HuH-7.5 (cell line): ENCODE results near the gene SLC35C1.

Experiments used
- DNase-seq: peaks from one replicate; pipeline ENCODE4 v3.0.0; 2011; ENCODE audit warnings: low spot score

Gene SLC35C1

DNA sequence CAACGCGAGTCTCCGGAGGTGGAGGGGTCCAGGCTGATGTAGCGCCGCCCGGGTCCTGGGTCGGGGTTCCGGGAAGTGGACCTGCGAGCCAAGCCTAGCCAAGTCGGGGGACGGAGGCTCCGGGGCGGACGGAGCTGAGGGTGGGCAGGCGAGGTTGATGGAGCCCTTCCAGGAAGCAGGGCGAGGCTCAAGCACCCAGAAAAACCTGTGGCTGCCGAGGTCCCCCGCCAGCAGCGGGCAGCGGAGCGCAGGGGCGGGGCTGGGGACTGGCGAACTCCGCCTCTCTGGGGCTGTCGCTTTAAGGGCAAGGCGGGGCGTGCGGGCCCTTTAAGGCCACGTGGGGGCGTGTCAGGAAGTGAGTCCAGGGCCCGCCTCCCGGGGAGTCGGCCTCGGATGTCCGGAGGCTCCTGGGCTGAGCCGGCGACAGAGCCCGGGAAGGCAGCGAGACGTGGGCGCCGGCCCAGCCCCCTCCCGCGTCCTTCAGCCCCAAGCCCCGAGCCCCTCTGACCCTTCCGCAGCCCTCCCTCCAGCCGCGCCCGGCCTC, at the start of gene SLC35C1:
Gene SLC35C1 (plus strand): TSS at position 389 of the 544 bp plus-strand sequence. CDS start 653 bp downstream, outside the sequence.
- peak; percentile 83 for DNase-seq

GRCh38 chr11:45755281-45755859, 49.6 kb upstream of the SLC35C1 start:
- DNase-seq: no peak

GRCh38 chr11:45756384-45757010, 48.5 kb upstream of the SLC35C1 start:
- DNase-seq: no peak

- DNase-seq: no peak
Observed at GRCh38 chr11:45757672-45758071, 47.3 kb upstream of the SLC35C1 start.

DNA sequence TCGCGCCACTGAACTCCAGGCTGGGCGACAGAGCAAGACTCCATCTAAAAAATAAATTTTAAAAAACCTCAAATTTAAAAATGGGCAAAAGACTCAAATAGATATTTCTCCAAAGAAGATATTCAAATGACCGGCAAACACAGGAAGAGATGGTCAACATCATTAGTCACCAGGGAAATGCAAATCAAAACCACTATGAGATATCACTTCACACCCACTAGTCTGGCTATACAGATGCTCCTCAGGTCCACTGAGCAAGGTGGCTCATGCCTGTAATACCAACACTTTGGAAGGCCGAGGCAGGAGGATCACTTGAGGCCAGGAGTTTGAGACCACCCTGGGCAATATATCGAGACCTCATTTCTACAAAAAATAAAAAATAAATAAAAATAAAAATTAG, 43.3 kb upstream of the SLC35C1 start:
- no peak for DNase-seq

DNA sequence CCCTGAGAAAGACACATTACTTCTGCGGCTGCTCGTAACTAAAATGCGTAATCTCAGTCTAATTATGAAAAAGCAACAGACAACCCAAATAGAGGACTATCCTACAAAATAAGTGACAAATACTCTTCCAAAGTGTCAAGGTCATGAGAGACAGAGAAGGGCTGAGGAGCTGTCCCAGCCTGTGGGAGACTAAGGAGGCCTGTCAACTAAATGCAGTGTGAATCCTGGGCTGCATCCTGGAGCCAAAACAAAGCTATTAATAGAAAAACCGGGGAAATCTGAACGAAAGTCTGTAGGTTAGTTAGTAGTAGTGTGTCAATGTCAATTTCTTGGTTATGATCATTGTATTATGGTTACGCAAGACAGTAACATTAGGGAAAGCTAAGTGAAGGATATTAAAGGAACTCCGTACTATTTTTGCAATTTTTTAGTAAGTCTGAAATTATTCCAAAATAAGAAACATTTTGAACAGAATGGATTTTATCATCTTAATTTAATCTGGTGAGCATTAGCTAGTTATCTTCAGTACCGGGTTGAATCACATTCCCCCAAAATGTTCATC, 39.8 kb upstream of the SLC35C1 start:
- DNase-seq: no peak

GRCh38 chr11:45765836-45766235, 39.1 kb upstream of the SLC35C1 start:
- no peak for DNase-seq

DNA sequence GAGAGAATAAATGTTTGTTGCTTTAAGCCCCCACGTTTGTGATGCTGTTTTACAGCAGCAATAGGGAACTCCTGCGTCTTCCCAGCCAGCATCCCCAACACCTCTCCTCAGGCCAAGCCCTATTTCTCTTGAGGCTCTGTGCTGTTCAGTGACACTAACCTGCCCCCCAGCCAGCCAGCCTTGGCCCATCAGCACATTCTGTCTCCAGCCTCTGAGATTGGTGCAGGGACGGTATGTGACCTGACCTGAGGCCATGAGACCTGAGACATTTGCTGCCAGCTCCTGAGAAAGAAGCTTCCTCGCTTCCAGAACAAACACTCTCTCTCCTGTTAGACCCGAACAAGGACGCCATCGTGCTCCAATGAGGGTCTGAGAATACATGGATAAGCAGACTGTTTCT, 38.5 kb upstream of the SLC35C1 start:
- DNase-seq: no peak

DNA sequence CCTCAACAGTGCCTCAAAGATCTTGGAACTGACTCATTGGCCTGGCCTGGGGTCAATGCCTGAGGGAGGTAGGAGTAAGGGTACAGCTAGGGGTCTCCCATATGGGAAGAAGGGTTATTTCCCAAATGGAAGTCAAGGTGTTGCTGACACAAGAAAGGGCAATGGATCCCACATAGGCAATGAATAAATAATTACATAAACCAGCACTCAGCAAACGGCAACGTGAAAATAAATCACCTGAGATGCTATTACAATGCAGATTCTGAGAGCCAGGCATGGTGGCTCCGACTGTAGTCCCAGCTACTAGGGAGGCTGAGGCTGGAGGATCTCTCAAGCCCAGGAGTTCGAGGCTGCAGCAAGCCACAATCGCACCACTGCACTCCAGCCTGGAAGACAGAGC, 36.5 kb upstream of the SLC35C1 start:
- no peak for DNase-seq

DNA sequence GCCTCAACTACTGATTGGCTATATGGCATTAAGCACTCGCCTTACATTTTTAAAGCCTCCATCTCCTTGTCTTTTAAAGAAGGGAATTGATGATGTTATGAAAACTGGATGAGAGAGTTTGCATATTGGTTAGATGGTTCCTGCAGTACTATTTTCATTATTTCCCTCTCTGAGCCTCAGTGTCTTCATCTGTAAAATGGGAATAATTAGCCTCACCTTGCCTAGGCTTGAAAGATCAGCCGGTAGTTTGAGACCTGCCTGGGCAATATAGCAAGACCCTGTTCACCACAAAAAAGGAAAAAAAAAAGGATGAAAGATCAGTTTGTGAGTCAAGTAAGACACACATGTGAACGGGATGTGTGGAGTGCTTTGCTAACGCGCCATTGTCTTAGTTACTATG, 35.0 kb upstream of the SLC35C1 start:
- DNase-seq: no peak

DNA sequence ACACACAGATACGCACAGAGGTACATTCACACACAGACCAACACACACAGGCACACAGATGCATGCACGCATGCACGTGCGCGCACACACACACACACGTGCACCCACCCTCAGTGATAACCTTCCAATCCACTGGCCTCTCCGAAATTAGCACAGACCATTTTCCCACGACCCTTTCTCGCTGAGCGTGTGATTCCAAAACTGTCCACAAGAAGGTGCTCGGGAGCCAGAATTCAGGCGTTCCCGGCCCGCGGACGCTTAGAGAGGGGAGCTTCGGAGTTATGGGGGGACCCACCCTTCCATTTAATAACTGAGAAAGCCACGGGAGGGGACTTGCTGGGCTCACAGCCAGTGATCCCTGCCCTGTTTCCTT, 33.8 kb upstream of the SLC35C1 start:
- peak; percentile 28 for DNase-seq

GRCh38 chr11:45771566-45772448, 33.1 kb upstream of the SLC35C1 start:
- peak; percentile 86 for DNase-seq

- no peak for DNase-seq
Observed at GRCh38 chr11:45772449-45772774, 32.5 kb upstream of the SLC35C1 start.

- DNase-seq: no peak
Observed at GRCh38 chr11:45772986-45773785, 31.8 kb upstream of the SLC35C1 start.

- no peak for DNase-seq
Observed at GRCh38 chr11:45773786-45774655, 30.9 kb upstream of the SLC35C1 start.

DNA sequence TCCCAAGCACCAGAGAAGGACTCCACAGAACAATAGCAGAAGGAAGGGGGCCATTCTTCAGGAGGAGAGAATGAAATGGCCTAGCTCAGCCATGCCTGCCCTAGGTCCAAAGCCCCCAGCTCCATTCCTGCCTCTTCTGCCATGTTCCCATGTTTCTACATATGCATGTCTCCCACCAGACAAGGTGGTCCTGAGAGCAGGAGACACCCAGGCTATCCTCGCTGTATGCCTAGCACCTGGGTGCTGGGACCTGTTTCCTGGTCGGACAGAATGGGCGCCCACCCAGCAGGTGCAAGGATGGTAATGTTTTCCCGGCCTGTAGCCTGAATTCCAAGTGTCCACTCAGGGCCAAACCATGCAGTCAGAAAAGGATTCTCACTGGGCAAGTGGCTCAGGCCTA, 30.2 kb upstream of the SLC35C1 start:
- no peak for DNase-seq

- DNase-seq: no peak
Observed at GRCh38 chr11:45777127-45777969, 27.6 kb upstream of the SLC35C1 start.

GRCh38 chr11:45778341-45778740, 26.6 kb upstream of the SLC35C1 start:
- no peak for DNase-seq

GRCh38 chr11:45779602-45780001, 25.3 kb upstream of the SLC35C1 start:
- DNase-seq: no peak

DNA sequence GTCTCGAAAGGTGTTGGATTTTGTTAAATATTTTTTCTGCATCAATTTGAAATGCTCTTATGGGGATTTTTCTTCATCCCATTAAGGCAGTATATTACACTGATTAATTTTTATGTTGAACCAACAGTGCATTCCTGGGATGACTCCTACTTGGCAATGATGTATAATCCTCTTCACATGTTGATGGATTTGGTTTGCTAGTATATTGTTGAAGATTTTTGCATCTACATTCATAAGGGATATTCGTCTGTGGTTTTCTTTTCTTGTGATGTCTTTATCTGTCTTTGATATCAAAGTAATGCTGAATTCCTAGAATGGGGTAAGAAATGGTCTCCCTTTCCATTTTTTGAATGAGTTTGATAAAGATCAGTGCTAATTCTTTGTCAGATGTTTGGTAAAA, 18.7 kb upstream of the SLC35C1 start:
- DNase-seq: no peak
